ENCODE data around the gene TUBGCP6. TPM values are rescaled to one million over a fixed set of nuclear protein-coding genes. Genes with fewer than 3 reads are reported as not detected.

Gene TUBGCP6
- total RNA-seq, 1 donor from 2014 or later: 26.3 TPM

DNA sequence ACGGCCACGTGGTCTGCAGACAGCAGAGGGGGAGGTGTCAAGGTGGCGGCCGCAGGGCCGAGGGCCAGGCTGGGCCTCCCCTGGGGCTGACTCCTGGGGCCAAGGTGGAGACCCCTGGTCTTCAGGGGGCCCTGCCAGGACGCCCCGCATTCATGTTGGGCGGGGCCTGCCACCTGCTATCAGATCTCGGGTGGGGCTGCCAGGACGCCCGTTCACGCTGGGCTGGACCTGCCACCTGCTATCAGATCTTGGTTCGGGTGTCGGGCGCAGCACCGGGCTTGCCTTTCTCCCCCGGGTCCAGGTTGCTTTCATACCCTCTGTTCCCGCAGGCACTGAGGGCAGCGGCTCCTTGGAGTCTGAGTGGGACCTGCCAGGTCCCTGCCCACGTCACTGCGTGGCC, 41.5 kb upstream of the TUBGCP6 start:
- H3K27me3 Mint-ChIP-seq (ENCODE audit: low read depth, unreplicated experiment): no peaks in the 10 kb centered on the region
- Histone ChIP-seq H2AFZ (ENCODE audit: low read depth, low read length) (no peak overlapping the region), H3K27me3 (ENCODE audit: insufficient read depth, low read length) (no peaks in the 10 kb centered on the region), H4K20me1 (ENCODE audit: insufficient read depth, low read length) (peaks cover 68% of the 10 kb centered on the region), H3K9me3 (ENCODE audit: insufficient read depth, low read depth, low read length) (no peaks in the 10 kb centered on the region), H3K9ac (ENCODE audit: low read length) (no peak overlapping the region), H3K4me1 (ENCODE audit: insufficient read depth, low read length) (peaks cover 14% of the 10 kb centered on the region), H3K79me2 (ENCODE audit: insufficient read depth, low read length) (peaks cover 59% of the 10 kb centered on the region), H3K27ac (ENCODE audit: low read depth, low read length) (no peak overlapping the region), H3K36me3 (ENCODE audit: insufficient read depth, low read length) (peaks cover 12% of the 10 kb centered on the region), H3K4me2 (ENCODE audit: low read length) (no peak overlapping the region), H3K4me3 (ENCODE audit: insufficient read depth, low read depth, low read length) (no peak overlapping the region)
- no peak for DNase-seq (ENCODE audit: low read depth)
- peaks cover 2% of the 10 kb centered on the region for H3K4me1 Mint-ChIP-seq (ENCODE audit: low read depth, unreplicated experiment)
- no peaks in the 10 kb centered on the region for H3K9me3 Mint-ChIP-seq (ENCODE audit: unreplicated experiment)
- FAIRE-seq: no peak
- peak overlapping the region; percentile 54 for H3K4me3 Mint-ChIP-seq (ENCODE audit: unreplicated experiment)
- no peak overlapping the region for H3K27ac Mint-ChIP-seq (ENCODE audit: unreplicated experiment)
- H3K36me3 Mint-ChIP-seq (ENCODE audit: low read depth, unreplicated experiment): no peaks in the 10 kb centered on the region
- TF ChIP-seq EZH2 (IDR thresholded peaks at IDR 0.05; ENCODE audit: insufficient read depth, low read length): no peak
- TF ChIP-seq, protein P1, sequence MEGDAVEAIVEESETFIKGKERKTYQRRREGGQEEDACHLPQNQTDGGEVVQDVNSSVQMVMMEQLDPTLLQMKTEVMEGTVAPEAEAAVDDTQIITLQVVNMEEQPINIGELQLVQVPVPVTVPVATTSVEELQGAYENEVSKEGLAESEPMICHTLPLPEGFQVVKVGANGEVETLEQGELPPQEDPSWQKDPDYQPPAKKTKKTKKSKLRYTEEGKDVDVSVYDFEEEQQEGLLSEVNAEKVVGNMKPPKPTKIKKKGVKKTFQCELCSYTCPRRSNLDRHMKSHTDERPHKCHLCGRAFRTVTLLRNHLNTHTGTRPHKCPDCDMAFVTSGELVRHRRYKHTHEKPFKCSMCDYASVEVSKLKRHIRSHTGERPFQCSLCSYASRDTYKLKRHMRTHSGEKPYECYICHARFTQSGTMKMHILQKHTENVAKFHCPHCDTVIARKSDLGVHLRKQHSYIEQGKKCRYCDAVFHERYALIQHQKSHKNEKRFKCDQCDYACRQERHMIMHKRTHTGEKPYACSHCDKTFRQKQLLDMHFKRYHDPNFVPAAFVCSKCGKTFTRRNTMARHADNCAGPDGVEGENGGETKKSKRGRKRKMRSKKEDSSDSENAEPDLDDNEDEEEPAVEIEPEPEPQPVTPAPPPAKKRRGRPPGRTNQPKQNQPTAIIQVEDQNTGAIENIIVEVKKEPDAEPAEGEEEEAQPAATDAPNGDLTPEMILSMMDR (IDR thresholded peaks at IDR 0.05; ENCODE audit: insufficient read depth, low read depth, low read length): no peak

DNA sequence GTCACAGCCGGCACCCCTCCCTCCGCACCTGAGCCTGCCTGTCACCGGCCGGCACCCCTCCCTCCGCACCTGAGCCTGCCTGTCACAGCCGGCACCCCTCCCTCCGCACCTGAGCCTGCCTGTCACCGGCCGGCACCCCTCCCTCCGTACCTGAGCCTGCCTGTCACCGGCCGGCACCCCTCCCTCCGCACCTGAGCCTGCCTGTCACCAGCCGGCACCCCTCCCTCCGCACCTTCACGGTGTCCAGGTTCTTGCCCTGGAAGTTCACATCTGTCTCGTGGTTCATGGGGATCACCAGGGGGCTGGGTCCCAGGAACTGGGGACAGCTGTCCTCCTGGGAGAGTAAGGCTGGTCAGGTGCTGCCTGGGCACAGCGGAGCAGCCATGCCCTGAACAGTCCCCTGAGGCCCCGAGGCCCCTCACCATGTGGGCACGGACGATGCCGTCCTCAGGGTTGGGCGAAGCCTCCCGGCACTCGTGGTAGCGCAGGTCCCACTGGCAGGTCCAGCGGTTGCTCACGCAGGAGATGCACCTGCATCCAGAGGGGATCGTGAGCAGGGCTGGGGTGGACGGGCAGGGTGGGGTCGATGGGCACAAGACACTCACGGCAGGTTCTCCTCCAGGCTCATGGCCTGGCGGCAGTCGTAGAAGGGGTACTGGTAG, 40.9 kb upstream of the TUBGCP6 start:
- H3K4me2 ChIP-seq (ENCODE audit: low read length): no peak overlapping the region
- Mint-ChIP-seq H3K4me3 (ENCODE audit: unreplicated experiment) (peak overlapping the region; percentile 54), H3K36me3 (ENCODE audit: low read depth, unreplicated experiment) (no peaks in the 10 kb centered on the region), H3K27ac (ENCODE audit: unreplicated experiment) (peak overlapping the region; percentile 80), H3K27me3 (ENCODE audit: low read depth, unreplicated experiment) (no peaks in the 10 kb centered on the region), H3K4me1 (ENCODE audit: low read depth, unreplicated experiment) (peaks cover 2% of the 10 kb centered on the region), H3K9me3 (ENCODE audit: unreplicated experiment) (no peaks in the 10 kb centered on the region)
- H3K36me3 ChIP-seq (ENCODE audit: insufficient read depth, low read length): peaks cover 13% of the 10 kb centered on the region
- FAIRE-seq: no peak
- TF ChIP-seq, protein P1 (IDR thresholded peaks at IDR 0.05; ENCODE audit: insufficient read depth, low read depth, low read length): no peak
- H3K79me2 ChIP-seq (ENCODE audit: insufficient read depth, low read length): peaks cover 53% of the 10 kb centered on the region
- peaks cover 14% of the 10 kb centered on the region for H3K4me1 ChIP-seq (ENCODE audit: insufficient read depth, low read length)
- H3K4me3 ChIP-seq (ENCODE audit: insufficient read depth, low read depth, low read length): no peak overlapping the region
- no peaks in the 10 kb centered on the region for H3K27me3 ChIP-seq (ENCODE audit: insufficient read depth, low read length)
- DNase-seq (ENCODE audit: low read depth): no peak
- peaks cover 66% of the 10 kb centered on the region for H4K20me1 ChIP-seq (ENCODE audit: insufficient read depth, low read length)
- H3K27ac ChIP-seq (ENCODE audit: low read depth, low read length): no peak overlapping the region
- no peaks in the 10 kb centered on the region for H3K9me3 ChIP-seq (ENCODE audit: insufficient read depth, low read depth, low read length)
- H2AFZ ChIP-seq (ENCODE audit: low read depth, low read length): no peak overlapping the region
- no peak overlapping the region for H3K9ac ChIP-seq (ENCODE audit: low read length)

DNA sequence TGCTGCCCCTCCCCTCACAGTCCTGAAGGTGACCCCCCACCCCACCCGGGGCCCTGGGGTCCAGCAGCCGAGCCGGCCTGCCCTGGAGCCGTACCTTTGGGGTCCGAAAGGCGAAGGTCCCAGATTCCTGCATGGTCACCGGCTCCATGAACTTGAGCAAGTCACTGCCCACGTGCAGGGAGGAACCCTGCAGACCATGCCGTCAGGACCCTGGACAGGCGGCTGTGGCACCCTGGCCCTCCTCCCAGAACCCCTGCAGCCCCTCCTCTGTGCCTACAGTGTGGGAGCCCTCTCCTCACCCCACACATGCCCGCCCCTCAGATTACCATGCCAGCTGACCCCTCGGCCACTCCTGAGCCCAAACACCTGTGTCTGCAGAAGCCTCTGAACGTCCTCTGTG, 39.7 kb upstream of the TUBGCP6 start:
- Mint-ChIP-seq H3K36me3 (ENCODE audit: low read depth, unreplicated experiment) (no peaks in the 10 kb centered on the region), H3K4me3 (ENCODE audit: unreplicated experiment) (no peak overlapping the region), H3K4me1 (ENCODE audit: low read depth, unreplicated experiment) (peaks cover 2% of the 10 kb centered on the region), H3K27ac (ENCODE audit: unreplicated experiment) (peak overlapping the region; percentile 26), H3K27me3 (ENCODE audit: low read depth, unreplicated experiment) (no peaks in the 10 kb centered on the region), H3K9me3 (ENCODE audit: unreplicated experiment) (no peaks in the 10 kb centered on the region)
- Histone ChIP-seq H3K9me3 (ENCODE audit: insufficient read depth, low read depth, low read length) (no peaks in the 10 kb centered on the region), H3K79me2 (ENCODE audit: insufficient read depth, low read length) (peaks cover 41% of the 10 kb centered on the region), H3K27ac (ENCODE audit: low read depth, low read length) (no peak overlapping the region), H3K9ac (ENCODE audit: low read length) (no peak overlapping the region), H2AFZ (ENCODE audit: low read depth, low read length) (no peak overlapping the region), H4K20me1 (ENCODE audit: insufficient read depth, low read length) (peaks cover 54% of the 10 kb centered on the region), H3K4me3 (ENCODE audit: insufficient read depth, low read depth, low read length) (no peak overlapping the region), H3K4me2 (ENCODE audit: low read length) (no peak overlapping the region), H3K36me3 (ENCODE audit: insufficient read depth, low read length) (peaks cover 15% of the 10 kb centered on the region), H3K4me1 (ENCODE audit: insufficient read depth, low read length) (peaks cover 14% of the 10 kb centered on the region), H3K27me3 (ENCODE audit: insufficient read depth, low read length) (no peaks in the 10 kb centered on the region)
- no peak for TF ChIP-seq EZH2 (IDR thresholded peaks at IDR 0.05; ENCODE audit: insufficient read depth, low read length)
- TF ChIP-seq, protein P1 (IDR thresholded peaks at IDR 0.05; ENCODE audit: insufficient read depth, low read depth, low read length): no peak
- FAIRE-seq (no peak), DNase-seq (ENCODE audit: low read depth) (no peak)
